ENCODE measurements around the gene OTOP2.

- TF ChIP-seq, protein P1, sequence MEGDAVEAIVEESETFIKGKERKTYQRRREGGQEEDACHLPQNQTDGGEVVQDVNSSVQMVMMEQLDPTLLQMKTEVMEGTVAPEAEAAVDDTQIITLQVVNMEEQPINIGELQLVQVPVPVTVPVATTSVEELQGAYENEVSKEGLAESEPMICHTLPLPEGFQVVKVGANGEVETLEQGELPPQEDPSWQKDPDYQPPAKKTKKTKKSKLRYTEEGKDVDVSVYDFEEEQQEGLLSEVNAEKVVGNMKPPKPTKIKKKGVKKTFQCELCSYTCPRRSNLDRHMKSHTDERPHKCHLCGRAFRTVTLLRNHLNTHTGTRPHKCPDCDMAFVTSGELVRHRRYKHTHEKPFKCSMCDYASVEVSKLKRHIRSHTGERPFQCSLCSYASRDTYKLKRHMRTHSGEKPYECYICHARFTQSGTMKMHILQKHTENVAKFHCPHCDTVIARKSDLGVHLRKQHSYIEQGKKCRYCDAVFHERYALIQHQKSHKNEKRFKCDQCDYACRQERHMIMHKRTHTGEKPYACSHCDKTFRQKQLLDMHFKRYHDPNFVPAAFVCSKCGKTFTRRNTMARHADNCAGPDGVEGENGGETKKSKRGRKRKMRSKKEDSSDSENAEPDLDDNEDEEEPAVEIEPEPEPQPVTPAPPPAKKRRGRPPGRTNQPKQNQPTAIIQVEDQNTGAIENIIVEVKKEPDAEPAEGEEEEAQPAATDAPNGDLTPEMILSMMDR (IDR thresholded peaks at IDR 0.05): no peak
- no peak for TF ChIP-seq POLR2A (IDR thresholded peaks at IDR 0.05; ENCODE audit: low read depth)
Measured at GRCh38 chr17:74951065-74951464, 27.0 kb downstream of the OTOP2 start.

All from esophagus muscularis mucosa (tissue), 3 donors.